DOHH2 (cell line): ENCODE results near the gene PDE2A.

Experiments used
- CTCF ChIP-seq: fragments of 200-600 bp; sonication (generic); IDR thresholded peaks from one replicate; pipeline ENCODE4 v1.5.1; 2014; ENCODE audit warnings: antibody characterized with exemption, mild to moderate bottlenecking, low read depth, low read length; ENCODE audit not compliant: poor library complexity, severe bottlenecking
- EZH2phosphoT487 ChIP-seq: fragments of 200-600 bp; sonication (generic); IDR thresholded peaks from 2 replicates; pipeline ENCODE4 v1.6.1; 2017; ENCODE audit warnings: borderline replicate concordance, mild to moderate bottlenecking, antibody characterized with exemption, low read length, moderate library complexity, mixed read lengths

DNA sequence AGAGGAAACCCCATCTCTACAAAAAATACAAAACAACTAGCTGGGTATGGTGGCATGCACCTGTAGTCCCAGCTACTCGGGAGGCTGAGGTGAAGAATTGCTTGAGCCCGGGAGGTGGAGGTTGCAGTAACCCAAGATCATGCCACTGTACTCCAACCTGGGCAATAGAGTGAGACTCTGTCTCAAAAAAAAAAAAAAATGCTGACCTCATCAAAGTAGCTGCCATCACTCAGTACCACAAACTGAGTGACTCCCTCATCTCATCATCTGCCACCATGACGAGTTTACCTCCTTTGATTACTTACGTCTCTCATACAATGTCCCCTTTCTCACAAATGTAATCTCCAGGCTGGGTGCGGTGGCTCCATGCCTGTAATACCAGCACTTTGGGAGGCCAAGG is 122.7 kb downstream of the PDE2A start:
- TF ChIP-seq CTCF, result no peak
- TF ChIP-seq EZH2phosphoT487, result no peak
